ENCODE results near the gene TMEM63A. TPM values are rescaled to one million over a fixed set of nuclear protein-coding genes. Genes with fewer than 3 reads are reported as not detected.

The TMEM63A gene
- polyA plus RNA-seq, 1 donor from 2014 or later: not detected

- H3K27me3 ChIP-seq (ENCODE audit: insufficient read depth, low read depth, low read length): no peaks in the 10 kb centered on the region
- no peak overlapping the region for H3K4me3 ChIP-seq (ENCODE audit: low read length)
- H3K9me2 ChIP-seq (ENCODE audit: insufficient read depth, low read length): no peaks in the 10 kb centered on the region
- TF ChIP-seq EZH2 (IDR thresholded peaks at IDR 0.05; ENCODE audit: borderline replicate concordance, insufficient read depth, low read length, poor library complexity, severe bottlenecking) (no peak), EP300 (conservative IDR thresholded peaks at IDR 0.05; ENCODE audit: poor library complexity, severe bottlenecking) (no peak), RAD21 (conservative IDR thresholded peaks at IDR 0.05) (no peak), MXI1 (conservative IDR thresholded peaks at IDR 0.05; ENCODE audit: poor library complexity, severe bottlenecking) (no peak), TAF1 (IDR thresholded peaks at IDR 0.05; ENCODE audit: low read depth) (no peak), CTCF (IDR thresholded peaks at IDR 0.05; ENCODE audit: poor library complexity, severe bottlenecking) (no peak), POLR2AphosphoS5 (IDR thresholded peaks at IDR 0.05) (no peak), REST (IDR thresholded peaks at IDR 0.05; ENCODE audit: borderline replicate concordance) (no peak), SMC3 (conservative IDR thresholded peaks at IDR 0.05; ENCODE audit: poor library complexity) (no peak)
- H4K20me1 ChIP-seq (ENCODE audit: insufficient read depth): no peaks in the 10 kb centered on the region
- no peak overlapping the region for H3K9ac ChIP-seq (ENCODE audit: low read length)
- H3K79me2 ChIP-seq (replicated peaks; ENCODE audit: insufficient read depth, low read length): no peaks in the 10 kb centered on the region
- no peaks in the 10 kb centered on the region for H3F3A ChIP-seq (ENCODE audit: insufficient read depth, low read length, poor library complexity, severe bottlenecking)
- no peaks in the 10 kb centered on the region for H3K9me3 ChIP-seq (ENCODE audit: low read length)
- H2AFZ ChIP-seq (ENCODE audit: low read depth, low read length): no peak overlapping the region
- no peak overlapping the region for H3K4me2 ChIP-seq (ENCODE audit: low read length)
- H3K27ac ChIP-seq (ENCODE audit: low read length): no peak overlapping the region
- H3K36me3 ChIP-seq (ENCODE audit: insufficient read depth, low read length): no peaks in the 10 kb centered on the region
These were observed 62.6 kb downstream of the TMEM63A start for GRCh38 chr1:225819346-225820192.

- H3K4me2 ChIP-seq (ENCODE audit: low read length): no peak overlapping the region
- H3K27ac ChIP-seq (ENCODE audit: low read length): no peak overlapping the region
- H3K9me3 ChIP-seq (ENCODE audit: low read length): no peaks in the 10 kb centered on the region
These were observed 64.0 kb downstream of the TMEM63A start for GRCh38 chr1:225818229-225818628.

More at GRCh38 chr1:225818229-225818628, 64.0 kb downstream of the TMEM63A start:
- H3K27me3 ChIP-seq (ENCODE audit: insufficient read depth, low read depth, low read length): no peaks in the 10 kb centered on the region
- no peaks in the 10 kb centered on the region for H3K9me2 ChIP-seq (ENCODE audit: insufficient read depth, low read length)
- no peaks in the 10 kb centered on the region for H3F3A ChIP-seq (ENCODE audit: insufficient read depth, low read length, poor library complexity, severe bottlenecking)
- no peak overlapping the region for H3K4me3 ChIP-seq (ENCODE audit: low read length)
- no peak overlapping the region for H2AFZ ChIP-seq (ENCODE audit: low read depth, low read length)
- H3K36me3 ChIP-seq (ENCODE audit: insufficient read depth, low read length): no peaks in the 10 kb centered on the region
- no peak overlapping the region for H3K9ac ChIP-seq (ENCODE audit: low read length)
- H4K20me1 ChIP-seq (ENCODE audit: insufficient read depth): no peaks in the 10 kb centered on the region
- no peaks in the 10 kb centered on the region for H3K79me2 ChIP-seq (replicated peaks; ENCODE audit: insufficient read depth, low read length)
- TF ChIP-seq SMC3 (conservative IDR thresholded peaks at IDR 0.05; ENCODE audit: poor library complexity): no peak
- TF ChIP-seq MXI1 (conservative IDR thresholded peaks at IDR 0.05; ENCODE audit: poor library complexity, severe bottlenecking): no peak
